Neural crest cell (in vitro differentiated cells): ENCODE results near the gene SRPK1. TPM values are rescaled to one million over a fixed set of nuclear protein-coding genes. Genes with fewer than 3 reads are reported as not detected.

Experiments used
- DNase-seq: peaks from one replicate; pipeline ENCODE4 v3.0.0; 2021; ENCODE audit warnings: low read depth, mixed read lengths, low spot score
- H3K27ac Mint-ChIP-seq: one replicate; pipeline ENCODE4 v1.8.0; 2021; ENCODE audit warnings: mild to moderate bottlenecking, mixed read lengths; ENCODE audit not compliant: unreplicated experiment
- H3K27me3 Mint-ChIP-seq: 2 replicates; pipeline ENCODE4 v1.8.0; 2021; ENCODE audit warnings: low read depth, mild to moderate bottlenecking, mixed read lengths
- H3K36me3 Mint-ChIP-seq: 2 replicates; pipeline ENCODE4 v1.8.0; 2021; ENCODE audit warnings: low read depth, mild to moderate bottlenecking, mixed read lengths
- H3K4me1 Mint-ChIP-seq: 2 replicates; pipeline ENCODE4 v1.8.0; 2021; ENCODE audit warnings: mixed read lengths
- H3K4me3 Mint-ChIP-seq: one replicate; pipeline ENCODE4 v1.8.0; 2021; ENCODE audit warnings: mild to moderate bottlenecking, mixed read lengths
- H3K9me3 Mint-ChIP-seq: 2 replicates; pipeline ENCODE4 v1.8.0; 2021; ENCODE audit warnings: mixed read lengths
- total RNA-seq: library from RNA; stranded (reverse); gene quantifications from 2 replicates; pipeline ENCODE4 v1.2.1, GENCODE V29; 2021
- TF ChIP-seq, protein P1 (sequence below): fragments of 200-600 bp; sonication (generic); conservative IDR thresholded peaks from 2 replicates; pipeline ENCODE4 v1.5.0; 2021; ENCODE audit warnings: antibody characterized with exemption, mild to moderate bottlenecking

The SRPK1 gene
- total RNA-seq, 1 donor from 2014 or later, result 113 TPM

DNA sequence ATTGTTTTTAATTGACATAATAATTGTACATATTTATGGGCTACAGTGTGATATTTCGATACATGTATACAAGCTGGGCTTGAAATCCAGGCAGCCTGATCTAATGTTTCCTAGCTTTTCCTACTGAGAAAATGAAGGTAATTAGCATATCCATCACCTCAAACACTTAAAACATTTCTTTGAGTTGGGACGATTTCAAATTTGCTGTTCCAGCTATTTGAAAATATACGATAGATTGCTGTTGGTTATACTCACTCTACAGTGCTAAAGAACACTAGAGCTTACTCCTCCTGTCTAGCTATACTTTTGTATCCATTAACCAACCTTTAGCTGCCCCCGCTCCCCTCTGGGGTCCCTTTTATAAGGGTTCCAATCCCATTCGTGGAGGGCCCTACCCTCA, 111.1 kb downstream of the SRPK1 start:
- Mint-ChIP-seq H3K4me1 (peaks cover 1% of the 10 kb centered on the region), H3K4me3 (no peak overlapping the region), H3K36me3 (no peaks in the 10 kb centered on the region), H3K9me3 (no peaks in the 10 kb centered on the region), H3K27ac (no peak overlapping the region), H3K27me3 (peaks cover 16% of the 10 kb centered on the region)
- TF ChIP-seq, protein P1, sequence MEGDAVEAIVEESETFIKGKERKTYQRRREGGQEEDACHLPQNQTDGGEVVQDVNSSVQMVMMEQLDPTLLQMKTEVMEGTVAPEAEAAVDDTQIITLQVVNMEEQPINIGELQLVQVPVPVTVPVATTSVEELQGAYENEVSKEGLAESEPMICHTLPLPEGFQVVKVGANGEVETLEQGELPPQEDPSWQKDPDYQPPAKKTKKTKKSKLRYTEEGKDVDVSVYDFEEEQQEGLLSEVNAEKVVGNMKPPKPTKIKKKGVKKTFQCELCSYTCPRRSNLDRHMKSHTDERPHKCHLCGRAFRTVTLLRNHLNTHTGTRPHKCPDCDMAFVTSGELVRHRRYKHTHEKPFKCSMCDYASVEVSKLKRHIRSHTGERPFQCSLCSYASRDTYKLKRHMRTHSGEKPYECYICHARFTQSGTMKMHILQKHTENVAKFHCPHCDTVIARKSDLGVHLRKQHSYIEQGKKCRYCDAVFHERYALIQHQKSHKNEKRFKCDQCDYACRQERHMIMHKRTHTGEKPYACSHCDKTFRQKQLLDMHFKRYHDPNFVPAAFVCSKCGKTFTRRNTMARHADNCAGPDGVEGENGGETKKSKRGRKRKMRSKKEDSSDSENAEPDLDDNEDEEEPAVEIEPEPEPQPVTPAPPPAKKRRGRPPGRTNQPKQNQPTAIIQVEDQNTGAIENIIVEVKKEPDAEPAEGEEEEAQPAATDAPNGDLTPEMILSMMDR, result no peak
- no peak for DNase-seq

DNA sequence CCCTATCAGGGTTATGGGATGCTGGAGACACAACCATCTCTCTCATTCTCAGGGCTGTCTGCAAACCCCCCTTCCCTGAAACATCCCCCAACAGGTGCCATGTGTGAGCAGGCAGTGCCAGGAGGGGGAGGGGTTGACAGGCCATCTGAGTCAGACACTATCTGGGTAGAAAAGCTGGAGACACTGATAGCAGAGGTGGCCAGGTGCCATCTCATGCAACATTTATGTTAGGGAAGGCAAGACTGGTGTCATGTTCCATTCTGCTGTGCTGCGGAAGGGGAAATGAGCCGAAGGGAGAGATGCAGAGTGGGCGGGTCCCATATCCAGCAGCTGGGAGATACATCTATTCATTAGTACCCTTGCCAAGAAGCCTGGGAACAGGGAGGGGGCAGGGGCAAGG, 112.2 kb downstream of the SRPK1 start:
- H3K4me3 Mint-ChIP-seq, result no peak overlapping the region
- no peak overlapping the region for H3K27ac Mint-ChIP-seq
- peaks cover 3% of the 10 kb centered on the region for H3K4me1 Mint-ChIP-seq
- no peak for DNase-seq
- H3K27me3 Mint-ChIP-seq, result peaks cover 17% of the 10 kb centered on the region
- H3K36me3 Mint-ChIP-seq, result no peaks in the 10 kb centered on the region
- TF ChIP-seq, protein P1, result no peak
- no peaks in the 10 kb centered on the region for H3K9me3 Mint-ChIP-seq

DNA sequence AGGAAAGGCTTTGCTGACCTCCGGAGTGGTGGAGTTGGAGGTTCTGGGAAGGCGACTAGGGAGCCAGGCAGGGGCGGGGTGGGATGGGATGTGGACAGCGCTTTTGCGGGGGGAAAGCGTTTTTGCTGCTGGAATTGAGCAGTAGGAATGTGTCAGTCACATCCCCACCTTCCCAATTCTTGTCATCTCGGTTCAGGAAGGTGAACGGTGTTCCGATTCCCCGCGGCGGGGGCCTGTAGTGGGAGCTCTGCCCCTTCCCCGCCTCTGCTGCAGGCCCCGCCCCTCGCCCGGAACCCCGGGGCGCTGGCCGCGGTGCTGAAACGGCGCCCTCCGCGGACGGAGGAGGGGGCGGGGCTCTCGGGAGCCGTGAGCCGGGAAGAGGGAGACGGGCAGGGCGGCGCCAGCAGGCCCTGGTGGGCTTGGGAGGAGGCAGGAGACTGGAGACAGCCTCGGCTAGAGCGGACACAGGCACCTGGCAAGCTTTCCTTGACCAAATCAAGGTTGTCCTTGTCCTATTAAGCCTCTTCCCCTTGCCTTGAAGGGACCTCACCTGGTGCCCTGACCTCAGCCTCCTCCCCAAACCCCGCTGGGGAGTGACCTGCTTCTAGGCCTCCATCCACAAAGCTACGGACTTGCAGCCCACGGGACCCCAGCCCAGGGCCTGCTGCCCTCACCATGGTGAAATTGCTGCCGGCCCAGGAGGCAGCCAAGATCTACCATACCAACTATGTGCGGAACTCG, 115.7 kb downstream of the SRPK1 start, which contains the start of gene LHFPL5:
Gene LHFPL5 (plus strand): TSS at position 357 of the 741 bp plus-strand sequence. CDS start 319 bp downstream, at position 676.
- Mint-ChIP-seq H3K4me1 (peaks cover 3% of the 10 kb centered on the region), H3K9me3 (no peaks in the 10 kb centered on the region), H3K36me3 (no peaks in the 10 kb centered on the region), H3K4me3 (peak within 1 kb of the TSS; percentile 25), H3K27me3 (peaks cover 22% of the 10 kb centered on the region), H3K27ac (no peak within 1 kb of the TSS)
- DNase-seq, result peak; percentile 72
- TF ChIP-seq, protein P1, result no peak

DNA sequence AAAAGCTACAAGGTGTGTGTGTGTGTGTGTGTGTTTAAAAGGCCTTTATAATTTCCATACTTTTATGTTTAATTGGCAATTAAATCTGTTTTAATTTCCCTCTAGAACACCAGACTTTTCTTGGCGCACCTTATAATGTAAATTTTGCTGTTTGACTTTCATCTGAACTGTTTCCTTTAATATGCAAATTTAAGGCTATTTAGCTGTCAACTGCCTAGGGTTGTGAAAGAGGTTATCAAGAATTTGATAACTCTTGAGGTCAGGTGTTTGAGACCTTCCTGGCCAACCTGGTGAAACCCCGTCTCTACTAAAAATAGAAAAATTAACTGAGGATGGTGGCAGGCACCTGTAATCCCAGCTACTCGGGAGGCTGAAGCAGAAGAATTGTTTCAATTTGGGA, 119.8 kb downstream of the SRPK1 start:
- Mint-ChIP-seq H3K27me3 (peaks cover 11% of the 10 kb centered on the region), H3K4me3 (no peak overlapping the region), H3K9me3 (no peaks in the 10 kb centered on the region), H3K4me1 (peaks cover 3% of the 10 kb centered on the region), H3K27ac (no peak overlapping the region), H3K36me3 (no peaks in the 10 kb centered on the region)
- no peak for DNase-seq
- TF ChIP-seq, protein P1, result no peak

DNA sequence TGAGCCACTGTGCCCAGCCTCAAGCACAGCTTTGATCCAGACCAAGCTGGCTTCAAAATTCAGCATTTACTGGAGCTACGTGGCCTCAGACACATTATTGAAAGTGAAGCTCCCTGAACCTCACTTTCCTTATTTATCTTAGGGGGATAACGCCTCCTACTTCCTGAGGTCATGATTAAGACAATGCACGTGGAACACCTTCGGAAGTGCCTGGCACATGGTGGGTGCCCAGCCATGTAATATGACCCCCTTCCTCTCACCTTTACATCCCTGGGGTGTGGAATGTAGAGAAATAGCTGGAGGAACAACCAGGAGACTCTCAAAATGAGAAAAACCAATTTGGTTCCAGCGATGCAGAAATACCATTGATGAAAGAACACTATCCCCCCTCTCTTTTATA, 122.2 kb downstream of the SRPK1 start:
- Mint-ChIP-seq H3K9me3 (no peaks in the 10 kb centered on the region), H3K4me1 (no peaks in the 10 kb centered on the region), H3K27ac (no peak overlapping the region), H3K4me3 (no peak overlapping the region), H3K27me3 (peaks cover 9% of the 10 kb centered on the region), H3K36me3 (no peaks in the 10 kb centered on the region)
- TF ChIP-seq, protein P1, result no peak
- DNase-seq, result no peak
